GM23338 (cell line): Measurements from ENCODE around the gene SMYD3. TPM values are rescaled to one million over a fixed set of nuclear protein-coding genes. Genes with fewer than 3 reads are reported as not detected.
"Not testable (repeated sequence)": the region's sequence is repeated elsewhere in the genome, so short reads cannot be mapped to it uniquely, and the experiment has no call there.

Experiments
- ATAC-seq: fragments of 200-7000 bp; cut with Tn5 transposase; 3 replicates; pipeline ENCODE4 v1.9.1; 2020
- DNase-seq: peaks from one replicate; pipeline ENCODE4 v3.0.0-alpha.2; 2015; ENCODE audit warnings: low spot score
- H2AFZ ChIP-seq: fragments of 200-600 bp; sonication (generic); 2 replicates; pipeline ENCODE4 v1.8.0; 2016; ENCODE audit warnings: antibody characterized with exemption, mild to moderate bottlenecking, moderate library complexity
- H3F3A ChIP-seq: fragments of 200-600 bp; sonication (generic); replicated peaks from 2 replicates; pipeline ENCODE4 v1.8.0; 2017; ENCODE audit warnings: antibody characterized with exemption, mixed run types, low read depth
- H3K27ac ChIP-seq: fragments of 200-600 bp; sonication (generic); 2 replicates; pipeline ENCODE4 v1.6.1; 2016; ENCODE audit warnings: low read depth
- H3K27me3 ChIP-seq: fragments of 200-600 bp; sonication (generic); 2 replicates; pipeline ENCODE4 v1.8.0; 2016; ENCODE audit warnings: mild to moderate bottlenecking, mixed run types, moderate library complexity; ENCODE audit not compliant: insufficient read depth
- H3K36me3 ChIP-seq: fragments of 200-600 bp; sonication (generic); 2 replicates; pipeline ENCODE4 v1.8.0; 2016; ENCODE audit warnings: mild to moderate bottlenecking; ENCODE audit not compliant: insufficient read depth
- H3K4me1 ChIP-seq: fragments of 200-600 bp; sonication (generic); 2 replicates; pipeline ENCODE4 v1.8.0; 2016; ENCODE audit warnings: mild to moderate bottlenecking, moderate library complexity; ENCODE audit not compliant: insufficient read depth
- H3K4me2 ChIP-seq: fragments of 200-600 bp; sonication (generic); 2 replicates; pipeline ENCODE4 v1.7.1; 2017; ENCODE audit warnings: mixed run types
- H3K4me3 ChIP-seq: fragments of 200-600 bp; sonication (generic); 2 replicates; pipeline ENCODE4 v1.6.1; 2016; ENCODE audit warnings: mixed run types
- H3K79me2 ChIP-seq: fragments of 200-600 bp; sonication (generic); replicated peaks from 2 replicates; pipeline ENCODE4 v1.8.0; 2017; ENCODE audit warnings: mild to moderate bottlenecking; ENCODE audit not compliant: insufficient read depth
- H3K9me2 ChIP-seq: fragments of 200-600 bp; sonication (generic); 2 replicates; pipeline ENCODE4 v1.8.0; 2017; ENCODE audit not compliant: insufficient read depth
- H4K20me1 ChIP-seq: fragments of 200-600 bp; sonication (generic); replicated peaks from 2 replicates; pipeline ENCODE4 v1.8.0; 2017; ENCODE audit warnings: mild to moderate bottlenecking; ENCODE audit not compliant: insufficient read depth
- H3K27ac Mint-ChIP-seq: 2 replicates; pipeline ENCODE4 v1.8.0; 2020; ENCODE audit warnings: inconsistent platforms, mild to moderate bottlenecking, moderate library complexity, mixed read lengths
- H3K27me3 Mint-ChIP-seq: 3 replicates; pipeline ENCODE4 v1.8.0; 2022; ENCODE audit warnings: low read depth, mild to moderate bottlenecking, moderate library complexity, mixed read lengths, inconsistent platforms; ENCODE audit not compliant: insufficient read depth, poor library complexity
- H3K36me3 Mint-ChIP-seq: 3 replicates; pipeline ENCODE4 v1.8.0; 2021; ENCODE audit warnings: low read depth, mild to moderate bottlenecking, inconsistent platforms, moderate library complexity, mixed read lengths
- H3K4me1 Mint-ChIP-seq: 3 replicates; pipeline ENCODE4 v1.8.0; 2020; ENCODE audit warnings: mild to moderate bottlenecking, inconsistent platforms, mixed read lengths
- H3K4me3 Mint-ChIP-seq: 3 replicates; pipeline ENCODE4 v1.8.0; 2021; ENCODE audit warnings: moderate library complexity, mild to moderate bottlenecking, inconsistent platforms, mixed read lengths
- H3K9me3 Mint-ChIP-seq: 3 replicates; pipeline ENCODE4 v1.8.0; 2020; ENCODE audit warnings: moderate library complexity, mild to moderate bottlenecking, inconsistent platforms, mixed read lengths
- EZH2 ChIP-seq: fragments of 200-600 bp; sonication (generic); IDR thresholded peaks from one replicate; pipeline ENCODE4 v1.8.0; 2017; ENCODE audit warnings: antibody characterized with exemption, mild to moderate bottlenecking, low read depth; ENCODE audit not compliant: unreplicated experiment
- EZH2phosphoT487 ChIP-seq: fragments of 200-600 bp; sonication (generic); IDR thresholded peaks from one replicate; pipeline ENCODE4 v1.8.1; 2018; ENCODE audit warnings: antibody characterized with exemption; ENCODE audit not compliant: unreplicated experiment
- JUNB ChIP-seq: IDR thresholded peaks from one replicate; pipeline ENCODE4 v1.6.1; 2016; ENCODE audit warnings: antibody characterized with exemption; ENCODE audit not compliant: unreplicated experiment
- NANOG ChIP-seq: IDR thresholded peaks from 2 replicates; pipeline ENCODE4 v1.6.1; 2016; ENCODE audit warnings: antibody characterized with exemption, borderline replicate concordance
- STAT1 ChIP-seq: IDR thresholded peaks from one replicate; pipeline ENCODE4 v1.6.1; 2016; ENCODE audit warnings: antibody characterized with exemption; ENCODE audit not compliant: unreplicated experiment
- ZNF114 ChIP-seq: fragments of 250-450 bp; sonication (Bioruptor Pico); IDR thresholded peaks from 2 replicates; pipeline ENCODE4 v1.5.0; 2020; ENCODE audit warnings: mild to moderate bottlenecking, moderate library complexity
- ZNF331 ChIP-seq: fragments of 250-450 bp; sonication (Bioruptor Pico); IDR thresholded peaks from 2 replicates; pipeline ENCODE4 v1.5.0; 2020; ENCODE audit warnings: low read depth, mild to moderate bottlenecking, moderate library complexity
- polyA plus RNA-seq: library from polyadenylated mRNA; unstranded; fragments of >200 nt; fragmentation: Nextera tagmentation; extraction: Ambion mirVana; gene quantifications from 2 replicates; pipeline ENCODE4 v1.2.1, GENCODE V29; 2016
- total RNA-seq: library from RNA; depleted of rRNA; stranded (reverse); fragments of >200 nt; shearing (Covaris generic); gene quantifications from 2 replicates; pipeline ENCODE4 v1.2.3, GENCODE V29; 2014
- TF ChIP-seq, protein P1 (sequence below), 2 experiments: fragments of 200-600 bp in 1 of 2; sonication (generic) in 1 of 2; conservative IDR thresholded peaks; 2 replicates each; pipeline versions ENCODE4 v1.5.1 to v1.6.1; 2016 to 2017; ENCODE audit warnings: antibody characterized with exemption in 2 of 2, low read depth in 2 of 2, mild to moderate bottlenecking in 2 of 2, moderate library complexity in 1 of 2
- TF ChIP-seq, protein P2 (sequence below): IDR thresholded peaks from 2 replicates; pipeline ENCODE4 v1.6.1; 2016; ENCODE audit warnings: antibody characterized with exemption

SMYD3 gene
- total and polyA plus RNA-seq, 2 experiments from 2014 or later: 31.8 to 34.4 TPM

DNA sequence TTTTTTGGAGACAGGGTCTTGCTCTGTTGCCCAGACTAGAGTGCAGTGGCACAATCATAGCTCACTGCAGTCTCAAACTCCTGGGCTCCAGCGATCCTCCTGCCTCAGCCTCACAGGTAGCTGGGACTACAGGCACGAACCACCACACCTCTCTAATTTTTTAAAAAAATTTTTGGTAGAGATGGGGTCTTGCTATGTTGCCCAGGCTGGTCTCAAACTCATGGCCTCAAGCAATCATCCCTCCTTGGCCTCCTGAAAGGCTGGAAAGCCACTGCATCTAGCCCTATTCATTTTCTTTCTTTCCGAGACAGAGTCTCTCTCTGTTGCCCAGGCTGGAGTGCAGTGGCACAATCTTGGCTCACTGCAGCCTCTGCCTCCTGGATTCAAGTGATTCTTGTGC is 793.1 kb downstream of the SMYD3 start:
- H3K4me1 Mint-ChIP-seq: peaks cover 17% of the 10 kb centered on the region; the same call in 2 of the 3 replicates
- H3K27me3 Mint-ChIP-seq, H3K36me3 ChIP-seq, H3K4me1 ChIP-seq, H3K36me3 Mint-ChIP-seq, DNase-seq, H3K4me3 Mint-ChIP-seq, H3K4me3 ChIP-seq, H3K27ac ChIP-seq, H3K4me2 ChIP-seq, H3K9me3 Mint-ChIP-seq, ATAC-seq, H4K20me1 ChIP-seq, H3K27me3 ChIP-seq, H3K27ac Mint-ChIP-seq, H3F3A ChIP-seq, H3K9me2 ChIP-seq, H2AFZ ChIP-seq, H3K79me2 ChIP-seq: not testable (repeated sequence)

DNA sequence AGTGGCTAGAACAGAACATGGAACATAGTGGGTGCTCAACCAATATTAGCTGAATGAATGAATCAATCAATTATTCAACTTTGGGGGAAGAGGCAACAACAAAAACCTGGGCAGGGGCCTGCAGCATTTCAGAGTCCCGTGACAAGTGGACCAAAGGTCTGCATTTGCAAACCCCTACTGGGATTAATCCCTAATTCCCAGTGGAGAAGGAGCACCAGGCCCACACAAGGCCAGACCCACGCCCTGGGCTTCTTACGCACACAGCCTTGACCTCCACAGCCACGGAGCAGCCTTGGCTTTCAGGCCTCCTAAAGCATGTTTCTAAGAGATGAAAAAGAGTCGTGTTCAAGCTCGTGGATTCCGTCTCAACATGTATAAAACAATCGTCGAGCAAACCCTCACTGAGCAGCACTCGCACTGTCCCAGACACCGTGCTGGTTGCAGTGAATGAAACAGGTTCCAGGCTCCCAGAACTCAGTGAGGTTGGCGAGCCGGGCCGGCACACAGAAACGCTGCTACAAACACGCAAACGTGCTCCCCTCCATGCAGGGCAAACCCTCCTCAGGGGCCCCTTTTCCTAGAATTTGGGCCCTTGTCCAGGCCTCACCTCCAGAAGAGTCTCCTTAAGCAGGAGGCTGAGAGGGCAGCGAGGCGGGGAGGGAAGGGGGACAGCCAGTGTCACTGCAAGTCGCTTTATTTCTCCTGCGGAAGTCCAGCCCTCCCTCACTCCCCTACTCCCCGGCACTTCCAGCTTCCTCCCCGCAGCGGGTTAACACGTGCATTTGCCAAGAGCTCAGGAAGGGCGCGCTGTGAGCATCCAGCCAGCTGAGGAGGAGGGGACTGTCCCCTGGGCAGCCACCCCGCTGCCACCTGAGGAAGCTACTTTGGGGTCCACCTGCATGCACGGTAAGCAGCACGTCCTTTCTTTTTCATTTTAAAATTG is 795.8 kb downstream of the SMYD3 start:
- ATAC-seq: peak; percentile 91
- Histone ChIP-seq H3K79me2 (no peaks in the 10 kb centered on the region), H3K4me3 (no peak overlapping the region), H3F3A (no peaks in the 10 kb centered on the region), H3K4me1 (no peaks in the 10 kb centered on the region), H3K27me3 (no peaks in the 10 kb centered on the region), H4K20me1 (no peaks in the 10 kb centered on the region), H3K9me2 (no peaks in the 10 kb centered on the region), H2AFZ (peak overlapping the region; percentile 96), H3K4me2 (peak overlapping the region; percentile 32; the same call in 1 of the 2 replicates), H3K27ac (no peak overlapping the region), H3K36me3 (no peaks in the 10 kb centered on the region)
- Mint-ChIP-seq H3K27me3 (peaks cover 5% of the 10 kb centered on the region), H3K4me1 (peaks cover 17% of the 10 kb centered on the region; the same call in 2 of the 3 replicates), H3K9me3 (no peaks in the 10 kb centered on the region), H3K4me3 (no peak overlapping the region), H3K36me3 (no peaks in the 10 kb centered on the region), H3K27ac (no peak overlapping the region)
- TF ChIP-seq ZNF331 (CRISPR knock-in tag): no peak
- TF ChIP-seq, protein P1, sequence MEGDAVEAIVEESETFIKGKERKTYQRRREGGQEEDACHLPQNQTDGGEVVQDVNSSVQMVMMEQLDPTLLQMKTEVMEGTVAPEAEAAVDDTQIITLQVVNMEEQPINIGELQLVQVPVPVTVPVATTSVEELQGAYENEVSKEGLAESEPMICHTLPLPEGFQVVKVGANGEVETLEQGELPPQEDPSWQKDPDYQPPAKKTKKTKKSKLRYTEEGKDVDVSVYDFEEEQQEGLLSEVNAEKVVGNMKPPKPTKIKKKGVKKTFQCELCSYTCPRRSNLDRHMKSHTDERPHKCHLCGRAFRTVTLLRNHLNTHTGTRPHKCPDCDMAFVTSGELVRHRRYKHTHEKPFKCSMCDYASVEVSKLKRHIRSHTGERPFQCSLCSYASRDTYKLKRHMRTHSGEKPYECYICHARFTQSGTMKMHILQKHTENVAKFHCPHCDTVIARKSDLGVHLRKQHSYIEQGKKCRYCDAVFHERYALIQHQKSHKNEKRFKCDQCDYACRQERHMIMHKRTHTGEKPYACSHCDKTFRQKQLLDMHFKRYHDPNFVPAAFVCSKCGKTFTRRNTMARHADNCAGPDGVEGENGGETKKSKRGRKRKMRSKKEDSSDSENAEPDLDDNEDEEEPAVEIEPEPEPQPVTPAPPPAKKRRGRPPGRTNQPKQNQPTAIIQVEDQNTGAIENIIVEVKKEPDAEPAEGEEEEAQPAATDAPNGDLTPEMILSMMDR (conservative IDR thresholded peaks at IDR 0.05; ENCODE audit: low read depth in 2 of 2): peak in 1 of 2 experiments; percentile 21; a peak in 1 of 4 replicates
- peak; percentile 68 for DNase-seq

DNA sequence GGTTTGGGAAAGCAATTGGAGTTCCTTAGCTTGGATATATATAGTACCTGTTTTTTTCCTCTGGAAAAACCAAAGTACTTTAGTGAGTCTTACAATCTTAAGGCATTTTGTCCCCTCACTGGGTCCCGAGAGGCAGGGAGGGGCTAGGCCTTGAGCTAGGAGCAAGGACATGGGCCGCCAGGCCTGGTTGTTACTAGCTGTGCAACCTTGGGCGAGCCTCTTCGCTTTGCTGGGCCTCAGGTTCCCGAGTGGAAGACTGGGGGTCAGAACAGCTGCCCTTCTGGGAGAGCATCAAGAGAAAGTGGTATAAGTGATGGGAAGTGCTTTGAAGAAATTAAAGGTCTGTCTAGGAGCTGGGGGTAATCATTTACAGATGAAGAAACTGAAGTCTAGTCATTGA is 799.1 kb downstream of the SMYD3 start:
- H3K4me1 Mint-ChIP-seq: peaks cover 21% of the 10 kb centered on the region
- H3K27ac Mint-ChIP-seq: no peak overlapping the region
- no peaks in the 10 kb centered on the region for H3K36me3 Mint-ChIP-seq
- DNase-seq: no peak
- Histone ChIP-seq H3K79me2 (no peaks in the 10 kb centered on the region), H3K4me2 (no peak overlapping the region), H3K9me2 (0 out of 2 replicates have a peak, but pooled peaks cover 4% of the 10 kb centered on the region), H3K27ac (no peak overlapping the region), H3K4me3 (no peak overlapping the region), H3F3A (no peaks in the 10 kb centered on the region), H3K36me3 (no peaks in the 10 kb centered on the region), H3K4me1 (no peaks in the 10 kb centered on the region), H4K20me1 (no peaks in the 10 kb centered on the region), H3K27me3 (no peaks in the 10 kb centered on the region), H2AFZ (no peak overlapping the region)
- ATAC-seq: no peak
- peaks cover 3% of the 10 kb centered on the region; the same call in 1 of the 3 replicates for H3K9me3 Mint-ChIP-seq
- no peaks in the 10 kb centered on the region for H3K27me3 Mint-ChIP-seq
- no peak overlapping the region for H3K4me3 Mint-ChIP-seq
- no peak for TF ChIP-seq STAT1
- TF ChIP-seq, protein P2, sequence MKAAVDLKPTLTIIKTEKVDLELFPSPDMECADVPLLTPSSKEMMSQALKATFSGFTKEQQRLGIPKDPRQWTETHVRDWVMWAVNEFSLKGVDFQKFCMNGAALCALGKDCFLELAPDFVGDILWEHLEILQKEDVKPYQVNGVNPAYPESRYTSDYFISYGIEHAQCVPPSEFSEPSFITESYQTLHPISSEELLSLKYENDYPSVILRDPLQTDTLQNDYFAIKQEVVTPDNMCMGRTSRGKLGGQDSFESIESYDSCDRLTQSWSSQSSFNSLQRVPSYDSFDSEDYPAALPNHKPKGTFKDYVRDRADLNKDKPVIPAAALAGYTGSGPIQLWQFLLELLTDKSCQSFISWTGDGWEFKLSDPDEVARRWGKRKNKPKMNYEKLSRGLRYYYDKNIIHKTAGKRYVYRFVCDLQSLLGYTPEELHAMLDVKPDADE: no peak
- TF ChIP-seq ZNF114 (CRISPR knock-in tag): no peak
- no peak for TF ChIP-seq ZNF331 (CRISPR knock-in tag)
- no peak for TF ChIP-seq NANOG
- no peak for TF ChIP-seq EZH2
- TF ChIP-seq JUNB: no peak
- no peak for TF ChIP-seq EZH2phosphoT487
